NCI-H1694 treated with DMSO at 0.1 percent for 48 hours (cell line): ENCODE data around the gene RPS19.
"Not testable (repeated sequence)": the region's sequence is repeated elsewhere in the genome, so short reads cannot be mapped to it uniquely, and the experiment has no call there.

Experiments
- DNase-seq: peaks from one replicate; lab custom pipeline; 2025; lab: John Stamatoyannopoulos, UW

The RPS19 gene

DNA sequence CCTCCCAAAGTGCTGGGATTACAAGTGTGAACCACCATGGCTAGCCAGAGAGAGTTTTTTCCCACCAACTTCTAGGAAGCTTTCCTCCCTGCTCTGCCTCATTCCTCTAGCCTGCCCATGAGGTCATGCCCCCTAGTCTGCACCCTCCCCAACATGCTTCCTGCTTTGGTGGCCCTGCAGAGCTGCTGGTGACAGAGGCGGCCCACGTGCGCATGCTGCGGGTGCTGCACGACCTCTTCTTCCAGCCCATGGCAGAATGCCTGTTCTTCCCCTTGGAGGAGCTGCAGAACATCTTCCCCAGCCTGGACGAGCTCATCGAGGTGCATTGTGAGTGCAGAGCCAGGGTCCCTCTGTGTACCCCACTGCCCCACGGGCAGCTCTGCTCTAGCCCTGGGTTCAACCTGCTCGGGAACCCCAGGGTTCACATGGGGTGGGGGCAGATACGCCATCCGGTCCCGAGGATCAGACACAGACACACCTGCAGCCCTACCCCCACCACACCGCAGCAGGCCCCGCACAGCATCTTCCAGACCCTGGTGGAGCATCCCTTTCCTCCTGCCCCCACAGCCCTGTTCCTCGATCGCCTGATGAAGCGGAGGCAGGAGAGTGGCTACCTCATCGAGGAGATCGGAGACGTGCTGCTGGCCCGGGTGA, 41.8 kb downstream of the RPS19 start:
- DNase-seq = no peak

DNA sequence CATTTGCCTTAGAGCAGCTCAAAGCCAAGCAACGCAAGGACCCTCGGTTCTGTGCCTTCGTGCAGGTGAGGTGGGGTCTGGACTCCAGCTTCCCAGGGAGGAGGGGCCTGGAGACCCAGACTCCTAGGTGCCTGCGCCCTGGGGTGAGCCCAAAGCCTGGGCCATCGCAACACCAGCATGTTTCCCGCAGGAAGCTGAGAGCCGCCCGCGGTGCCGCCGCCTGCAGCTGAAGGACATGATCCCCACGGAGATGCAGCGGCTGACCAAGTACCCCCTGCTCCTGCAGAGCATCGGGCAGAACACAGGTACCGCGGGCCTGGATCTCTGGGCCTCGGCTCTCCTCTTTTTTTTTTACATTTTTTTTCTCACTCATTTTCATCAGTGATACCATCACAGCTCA, 42.5 kb downstream of the RPS19 start:
- no peak for DNase-seq

DNA sequence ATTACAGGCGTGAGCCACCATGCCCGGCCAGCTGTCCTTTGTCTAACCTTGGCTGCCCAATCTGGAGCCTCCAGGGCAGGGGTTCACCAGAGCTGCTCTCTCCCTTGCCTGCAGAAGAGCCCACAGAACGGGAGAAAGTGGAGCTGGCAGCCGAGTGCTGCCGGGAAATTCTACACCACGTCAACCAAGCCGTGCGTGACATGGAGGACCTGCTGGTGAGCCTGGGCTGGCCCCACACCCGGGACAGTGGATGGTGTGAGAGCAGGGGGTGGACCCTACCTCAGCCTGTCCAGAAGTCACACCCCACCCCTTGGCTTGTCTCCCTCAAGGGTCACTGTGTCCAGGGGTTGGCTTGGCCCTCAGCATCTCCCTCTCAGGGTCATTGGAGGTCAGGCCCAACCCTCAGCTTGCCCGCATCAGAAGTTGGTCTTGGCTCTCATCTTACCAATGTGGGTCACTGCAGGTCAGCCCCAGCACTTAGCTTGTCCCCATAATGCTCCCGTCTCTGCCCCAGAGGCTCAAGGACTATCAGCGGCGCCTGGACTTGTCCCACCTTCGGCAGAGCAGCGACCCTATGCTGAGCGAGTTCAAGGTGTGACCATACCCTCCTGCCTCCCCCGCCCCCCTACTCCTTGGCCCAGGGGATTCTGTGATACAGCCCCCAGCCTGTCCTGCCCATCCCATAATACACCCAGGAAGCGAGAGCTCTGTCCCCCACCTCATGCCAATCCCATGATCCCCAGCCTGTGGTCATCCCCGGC, 43.3 kb downstream of the RPS19 start:
- no peak for DNase-seq

DNA sequence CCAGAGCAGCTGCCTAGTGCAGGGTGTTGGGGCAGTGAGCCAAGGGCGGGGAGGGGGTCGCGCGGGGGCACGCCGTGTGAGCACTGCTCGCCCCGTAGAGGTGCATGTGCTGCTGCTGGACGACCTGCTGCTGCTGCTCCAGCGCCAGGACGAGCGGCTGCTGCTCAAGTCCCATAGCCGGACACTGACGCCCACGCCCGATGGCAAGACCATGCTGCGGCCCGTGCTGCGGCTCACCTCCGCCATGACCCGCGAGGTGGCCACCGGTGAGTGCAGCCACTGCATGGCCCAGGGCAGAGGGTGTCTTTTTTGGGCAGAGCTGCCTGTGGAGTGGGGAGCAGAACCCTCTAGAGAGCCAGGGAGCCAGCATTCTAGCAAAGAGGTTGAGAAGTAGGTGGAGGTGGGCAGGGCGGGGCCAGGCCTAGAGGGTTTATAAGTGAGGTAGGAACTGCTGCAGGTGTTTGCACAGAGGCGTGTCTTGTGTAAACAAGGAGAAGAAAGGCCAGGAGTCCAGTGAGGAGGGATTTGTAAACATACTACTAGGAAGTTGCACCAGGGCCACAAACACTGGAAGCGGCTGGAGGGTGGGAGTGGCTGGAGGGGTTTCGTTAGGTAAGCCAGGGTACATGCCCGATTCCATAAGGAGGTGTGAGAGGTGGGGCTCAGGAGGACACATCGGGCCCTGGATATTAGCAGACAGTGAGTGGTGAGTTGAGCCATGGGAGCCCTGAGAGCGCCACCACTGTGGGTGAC, 44.2 kb downstream of the RPS19 start:
- DNase-seq = no peak

DNA sequence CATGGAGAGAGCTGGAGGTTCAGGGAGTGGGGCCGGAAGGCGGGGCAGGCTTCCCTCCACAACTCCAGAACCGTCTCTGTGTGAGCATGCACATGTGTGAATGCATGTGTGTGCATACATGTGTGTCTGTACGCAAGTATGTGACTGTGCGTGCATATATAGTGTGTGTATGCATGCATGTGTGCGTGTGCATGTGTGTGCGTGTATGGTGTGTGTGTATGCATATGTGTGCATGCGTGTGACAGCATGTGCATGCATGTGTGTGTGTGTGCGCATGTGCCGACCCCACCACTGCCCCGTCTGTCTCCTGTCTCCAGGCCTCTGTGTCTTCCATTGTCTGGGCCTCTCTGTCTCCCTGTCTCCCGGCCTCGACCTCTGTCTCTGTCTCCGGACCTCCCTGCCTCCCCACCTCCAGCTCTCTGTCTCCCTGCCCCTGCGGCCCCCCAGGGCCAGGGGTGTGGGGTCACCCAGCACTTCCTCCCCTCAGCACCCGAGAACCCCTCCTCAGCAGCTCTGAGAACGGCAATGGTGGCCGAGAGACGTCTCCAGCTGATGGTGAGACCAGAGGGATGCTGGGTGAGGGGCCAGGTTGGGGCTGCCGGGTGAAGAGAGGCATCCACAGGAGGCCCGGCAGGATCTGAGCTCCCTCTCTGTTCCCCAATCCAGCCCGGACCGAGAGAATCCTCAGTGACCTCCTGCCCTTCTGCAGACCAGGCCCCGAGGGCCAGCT, 45.4 kb downstream of the RPS19 start:
- DNase-seq = no peak

DNA sequence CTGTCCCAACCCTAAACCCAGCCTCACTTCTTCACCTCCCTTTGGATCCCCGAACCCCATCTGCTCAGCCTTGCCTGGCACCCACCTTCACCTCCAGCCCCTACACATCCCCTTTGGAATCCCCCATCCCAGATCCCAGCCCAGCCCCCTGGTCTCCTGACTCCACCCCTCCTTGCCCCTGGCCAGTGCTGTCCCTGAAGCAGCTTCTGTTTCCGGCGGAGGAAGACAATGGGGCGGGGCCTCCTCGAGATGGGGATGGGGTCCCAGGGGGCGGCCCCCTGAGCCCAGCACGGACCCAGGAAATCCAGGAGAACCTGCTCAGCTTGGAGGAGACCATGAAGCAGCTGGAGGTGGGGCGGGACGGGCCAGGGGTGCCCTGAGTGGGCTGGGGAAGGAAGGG, 46.2 kb downstream of the RPS19 start:
- DNase-seq = no peak

DNA sequence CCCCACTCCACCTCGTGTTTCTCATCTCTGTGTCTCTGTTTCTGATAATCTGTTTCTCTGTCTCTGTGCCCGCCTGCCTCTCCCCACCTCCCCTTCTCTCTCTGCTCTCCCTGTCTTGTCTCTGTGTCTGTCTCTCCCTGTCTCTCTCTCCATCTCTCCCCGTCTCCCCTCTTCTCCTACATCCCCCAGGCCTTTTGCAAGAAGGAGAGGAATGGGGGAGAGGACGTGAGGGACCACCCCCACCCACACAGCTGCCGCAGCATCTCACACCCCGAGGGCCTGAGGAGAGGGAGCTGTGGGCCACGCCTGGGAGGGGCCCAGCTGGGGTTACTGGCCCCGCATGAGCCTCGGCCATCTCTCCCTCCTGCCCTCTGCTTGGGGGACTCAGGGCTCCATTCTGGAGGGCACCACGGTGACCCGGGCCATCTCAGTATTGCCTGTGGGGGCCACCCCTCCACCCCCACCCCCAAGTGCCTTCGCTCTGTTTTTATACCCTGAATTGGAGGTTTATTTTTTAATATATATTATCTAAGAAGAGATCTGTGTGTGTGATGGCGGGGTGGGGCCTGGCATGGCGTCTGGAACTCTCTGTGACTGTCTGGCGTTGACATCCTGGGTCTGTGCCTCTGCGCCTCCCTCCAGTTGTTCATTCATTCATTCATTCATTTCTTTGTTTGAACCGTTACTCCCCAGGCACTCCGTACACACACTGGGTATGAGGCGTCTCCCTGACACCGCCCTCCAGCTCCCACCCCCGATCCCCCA, 47.0 kb downstream of the RPS19 start:
- DNase-seq = no peak

DNA sequence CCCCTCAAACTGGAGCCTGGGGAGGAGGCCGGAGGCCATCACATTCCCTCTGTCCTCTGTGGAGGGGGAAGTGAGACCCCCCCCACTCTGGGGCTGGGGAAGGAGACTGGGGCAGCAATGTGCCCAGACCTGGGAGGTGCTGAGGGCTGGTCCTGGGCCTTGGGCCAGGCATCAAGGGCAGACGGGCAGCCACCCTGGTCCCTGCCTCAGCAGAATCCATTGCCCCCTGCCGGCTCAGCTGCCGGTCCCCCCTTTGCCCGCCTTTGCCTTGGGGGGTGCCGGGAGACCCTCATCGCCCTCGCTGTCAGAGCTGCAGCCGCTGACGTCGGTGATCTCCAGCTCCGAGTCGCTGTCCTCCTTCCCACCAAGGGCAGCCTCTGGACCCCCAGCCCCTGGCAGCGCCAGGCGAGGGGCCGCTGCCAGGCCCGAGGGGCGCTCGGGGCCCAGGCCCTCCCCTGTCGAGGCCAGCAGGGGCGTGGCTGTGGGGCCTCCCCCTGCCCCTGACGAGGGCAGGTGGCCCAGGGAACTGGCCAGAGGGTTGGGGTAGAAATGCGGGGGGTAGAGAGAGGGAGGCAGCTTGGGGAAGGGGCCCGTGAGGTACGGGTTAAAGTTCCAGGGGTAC, 48.0 kb downstream of the RPS19 start:
- no peak for DNase-seq

DNA sequence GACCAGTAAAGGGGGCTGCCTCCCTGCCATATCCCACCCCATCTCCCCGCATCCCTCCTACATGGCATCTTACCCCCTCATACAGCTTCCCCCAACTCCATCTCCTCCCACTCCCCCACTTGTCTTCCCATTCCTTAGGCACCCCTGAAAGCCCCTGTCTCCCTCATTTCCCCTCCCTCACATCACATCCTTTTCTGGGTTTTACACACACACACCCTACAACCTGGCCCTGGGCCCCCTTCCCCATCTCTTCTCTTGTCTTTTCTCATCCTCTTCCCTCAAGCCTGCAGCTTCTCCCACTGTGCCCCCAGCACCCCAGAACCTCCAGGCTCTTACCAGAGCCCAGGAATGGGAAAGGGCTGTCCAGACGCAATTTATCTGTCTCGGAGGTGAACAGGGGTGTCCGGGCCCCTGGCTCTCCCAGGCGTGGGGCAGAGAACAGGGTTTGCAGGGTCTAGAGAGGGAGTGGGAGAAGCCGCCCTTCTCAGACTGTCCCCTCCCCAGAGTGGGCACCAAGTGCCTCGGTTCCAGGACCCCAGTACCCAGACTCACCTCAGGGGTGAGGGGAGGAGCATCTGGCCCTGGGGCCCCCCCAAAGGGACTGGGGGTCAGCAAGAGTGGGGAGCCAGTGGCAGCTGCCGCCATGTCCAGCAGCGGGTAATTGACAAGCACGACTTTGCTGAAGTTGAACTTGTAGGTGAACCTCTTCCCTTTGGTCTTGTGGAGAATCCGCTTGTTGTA, 48.8 kb downstream of the RPS19 start:
- DNase-seq = no peak

DNA sequence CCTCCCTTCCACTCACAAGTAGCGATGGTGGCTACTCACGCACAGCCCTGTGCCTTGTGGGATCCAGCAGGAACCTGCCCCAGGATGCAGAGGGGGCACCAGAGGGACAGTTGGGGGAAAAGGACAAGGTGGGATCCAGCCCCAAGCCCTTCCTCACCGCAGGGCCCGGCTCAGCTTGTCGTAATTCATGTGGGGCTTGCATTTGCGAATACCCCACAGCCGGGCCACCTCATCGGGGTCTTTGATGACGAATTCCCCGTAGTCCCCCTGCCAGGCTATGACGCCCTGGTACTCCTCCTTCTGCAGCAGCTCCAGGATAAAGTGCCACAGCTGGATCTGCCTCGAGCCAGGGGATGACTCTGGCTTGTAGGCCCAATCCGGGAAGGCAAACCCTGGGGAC, 49.7 kb downstream of the RPS19 start:
- DNase-seq = no peak

DNA sequence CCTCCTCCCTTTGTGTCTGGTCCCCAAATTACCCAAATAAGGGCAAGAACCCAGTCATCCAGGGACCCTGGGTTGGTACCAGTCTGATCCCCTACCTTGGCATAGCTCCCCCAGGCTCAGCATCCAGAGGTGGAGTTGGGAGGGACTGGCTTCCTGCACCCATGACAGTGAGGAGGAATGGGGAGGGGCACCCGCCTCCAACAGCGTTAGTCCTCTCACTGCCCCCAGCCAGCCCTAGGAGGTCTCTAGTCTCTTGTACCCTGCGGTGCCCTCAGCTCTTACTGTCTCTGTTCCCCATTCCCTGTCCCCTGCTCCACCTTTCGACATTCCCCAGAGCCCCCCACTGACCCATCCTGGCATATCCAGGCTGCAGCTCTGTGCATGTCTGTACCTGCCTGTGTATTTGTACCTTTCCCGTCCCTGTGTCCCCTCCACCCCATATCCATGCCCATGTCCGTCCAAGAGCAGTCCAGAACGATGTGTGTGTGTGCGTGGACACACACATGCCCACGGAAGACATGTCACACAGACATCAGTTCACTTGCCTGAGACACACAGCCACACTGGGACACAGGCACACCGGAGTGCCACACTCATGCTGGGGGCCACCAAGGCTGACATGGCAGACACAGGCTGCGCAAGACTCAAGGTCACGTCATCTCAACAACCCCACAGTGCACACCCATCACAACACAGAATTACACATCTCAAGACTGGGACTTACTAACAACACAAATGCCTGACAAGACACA, 50.4 kb downstream of the RPS19 start:
- DNase-seq = no peak

DNA sequence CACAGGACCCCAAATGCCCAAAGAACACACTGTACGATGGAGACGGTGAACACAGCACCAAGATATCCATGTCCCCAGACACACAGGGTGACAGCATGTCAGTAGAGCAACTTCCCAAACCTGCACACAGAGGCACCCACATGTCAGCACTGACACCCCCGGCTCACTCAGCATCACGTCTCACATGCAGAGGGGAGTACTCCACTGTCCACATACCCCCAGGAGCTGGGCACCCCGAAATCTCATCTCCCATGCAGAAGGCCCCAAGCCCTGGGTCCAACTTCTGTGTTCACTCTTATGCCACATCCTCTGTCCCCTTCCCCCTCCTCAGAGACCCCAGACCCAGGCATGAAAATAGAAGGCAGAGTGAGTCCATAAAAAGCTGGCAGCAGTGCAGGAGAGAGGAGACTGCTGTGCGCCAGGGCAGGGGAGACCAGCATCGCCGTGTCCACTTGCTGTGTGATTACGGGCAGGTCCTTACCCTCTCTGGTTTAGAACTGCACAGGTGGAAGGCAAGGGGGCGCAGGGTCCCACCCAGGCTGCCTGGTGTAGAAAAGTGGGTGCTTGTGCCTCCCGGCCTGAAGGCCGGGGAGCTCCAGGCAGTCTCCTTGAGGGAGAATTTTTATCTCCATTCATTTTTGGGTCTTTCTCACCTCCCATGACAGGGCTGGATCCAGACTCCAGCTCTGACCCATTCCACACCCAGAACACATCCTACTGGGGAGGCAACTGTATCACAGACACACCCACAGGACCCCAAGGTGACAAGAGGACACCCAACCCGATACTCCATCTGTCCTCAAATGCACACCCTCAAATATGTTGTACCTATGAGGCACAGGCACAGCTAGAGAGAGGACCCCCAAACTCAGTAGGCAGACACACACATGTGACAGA, 51.2 kb downstream of the RPS19 start:
- DNase-seq = no peak

DNA sequence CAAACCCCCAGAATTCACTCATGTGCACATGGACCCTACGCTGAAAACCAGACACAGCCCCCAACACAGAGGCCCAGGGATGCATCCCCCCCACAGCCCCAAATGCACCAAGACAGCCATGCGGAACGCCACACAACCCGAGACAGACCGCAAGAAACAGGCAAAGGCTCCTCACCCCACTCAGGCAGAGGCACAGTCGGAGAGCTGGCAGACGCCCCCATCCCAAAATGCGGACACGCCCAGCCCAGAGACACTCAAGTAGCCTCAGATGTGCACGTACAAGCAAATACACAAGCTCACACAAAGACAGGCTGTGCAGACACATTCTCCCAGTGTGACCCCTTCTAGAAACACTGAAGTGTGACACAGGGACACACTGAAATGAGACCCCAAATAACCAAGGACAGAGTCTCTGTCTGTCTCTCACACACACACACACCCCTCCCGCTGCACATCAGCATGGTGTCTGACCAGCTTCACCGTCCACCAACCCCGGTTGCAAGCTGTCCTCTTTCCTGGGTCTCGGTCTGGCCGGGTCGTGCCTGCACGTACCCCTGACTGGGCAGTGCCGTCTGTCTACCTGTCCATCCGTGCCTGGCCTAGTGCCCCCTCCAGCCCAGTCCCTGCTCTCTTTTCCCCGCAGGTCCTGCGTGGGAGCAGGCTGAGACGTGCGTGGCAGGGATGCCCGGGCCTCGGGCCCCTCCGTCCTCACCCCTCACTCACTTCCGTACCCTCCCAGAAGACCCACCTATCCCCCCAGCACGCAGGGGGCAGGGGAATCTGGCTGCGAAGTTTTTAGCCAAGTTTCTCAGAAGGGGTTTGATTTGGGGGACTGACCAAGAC, 52.1 kb downstream of the RPS19 start:
- no peak for DNase-seq

DNA sequence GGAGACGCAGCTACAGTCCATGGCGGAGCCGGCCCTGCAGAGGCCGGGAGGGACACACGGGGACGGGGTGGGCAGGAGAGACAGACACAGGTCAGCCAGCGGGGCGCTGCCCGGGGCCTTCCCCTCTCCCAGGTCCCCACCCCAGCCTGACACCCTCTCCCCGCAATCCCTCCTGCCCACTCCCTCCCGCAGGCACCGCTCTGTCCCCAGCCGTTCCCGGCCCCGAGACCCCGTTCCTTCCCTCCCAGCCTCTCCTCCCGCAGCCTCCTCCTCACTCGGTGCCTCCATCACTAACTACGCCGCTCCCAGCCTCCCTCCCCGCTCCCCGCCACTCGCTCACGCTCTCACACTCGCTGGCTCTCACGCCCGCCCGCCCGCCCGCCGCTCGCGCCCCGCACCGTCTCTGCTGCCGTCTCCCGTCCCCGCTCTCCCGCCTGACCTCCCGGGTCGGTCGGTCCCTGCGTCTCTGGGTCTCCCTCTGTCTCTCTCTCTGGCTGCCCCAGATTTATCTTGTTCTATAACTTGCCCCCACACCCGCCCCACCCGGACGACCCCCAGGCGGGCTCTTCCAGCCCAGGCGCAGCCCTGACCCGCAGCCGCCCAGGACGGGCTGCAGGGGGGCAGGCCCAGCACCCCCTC, 53.0 kb downstream of the RPS19 start:
- DNase-seq = no peak

DNA sequence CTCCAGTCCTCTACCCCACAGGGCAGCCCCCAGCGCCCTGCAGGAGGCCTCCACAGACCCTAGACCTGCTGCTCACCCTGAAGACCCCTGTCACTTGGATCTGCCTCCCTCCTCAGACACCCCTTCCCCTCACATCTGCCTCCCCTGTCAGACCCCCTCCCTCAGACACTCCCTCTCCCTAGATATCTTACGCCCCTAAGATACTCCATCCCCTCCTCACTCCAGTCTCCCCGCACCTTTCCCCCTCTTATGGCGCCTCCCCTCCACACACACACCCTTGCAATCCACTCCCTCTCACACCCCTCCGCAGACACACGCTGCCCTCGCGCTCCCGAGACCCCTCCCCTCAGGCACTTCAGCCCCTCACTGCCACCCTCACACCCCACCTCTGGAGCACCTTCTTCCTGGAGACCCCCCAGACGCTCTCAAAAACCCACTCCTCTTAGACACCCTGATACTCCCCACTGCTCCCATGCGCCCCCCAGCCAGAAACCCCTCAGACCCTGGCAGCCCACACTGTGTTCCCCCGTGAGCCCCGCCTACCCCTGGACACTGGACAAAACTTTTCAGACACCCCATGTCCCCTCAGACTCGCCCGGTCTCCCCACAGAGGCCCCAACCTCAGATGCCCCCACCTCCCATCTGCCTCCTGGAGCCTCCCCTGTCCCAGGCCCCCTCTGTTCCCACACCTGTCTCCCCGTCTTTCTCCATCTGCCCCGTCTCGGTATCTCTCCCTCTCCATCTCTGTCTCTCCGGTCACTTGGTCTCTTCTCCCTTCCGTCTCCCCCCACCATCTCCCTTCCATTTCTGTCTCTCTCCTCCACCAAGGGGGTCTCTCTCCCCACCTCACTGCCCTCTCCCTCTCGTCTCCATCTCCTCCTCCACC, 53.7 kb downstream of the RPS19 start:
- DNase-seq = no peak

DNA sequence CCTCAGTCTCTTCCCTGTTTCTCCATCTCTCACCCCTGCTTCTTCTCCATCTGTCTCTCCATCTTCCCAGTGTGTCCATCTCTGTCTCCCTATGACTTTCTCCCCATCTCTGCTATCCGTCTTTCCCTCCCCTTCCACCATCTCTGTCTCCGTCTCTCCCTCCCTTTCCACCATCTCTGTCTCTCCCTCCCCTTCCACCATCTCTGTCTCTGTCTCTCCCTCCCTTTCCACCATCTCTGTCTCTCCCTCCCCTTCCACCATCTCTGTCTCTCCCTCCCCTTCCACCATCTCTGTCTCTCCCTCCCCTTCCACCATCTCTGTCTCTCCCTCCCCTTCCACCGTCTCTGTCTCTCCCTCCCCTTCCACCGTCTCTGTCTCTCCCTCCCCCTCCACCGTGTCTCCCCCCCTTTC, 54.4 kb downstream of the RPS19 start:
- DNase-seq = not testable (repeated sequence)
